Measurements from ENCODE around the gene DCLK3.

The DCLK3 gene

DNA sequence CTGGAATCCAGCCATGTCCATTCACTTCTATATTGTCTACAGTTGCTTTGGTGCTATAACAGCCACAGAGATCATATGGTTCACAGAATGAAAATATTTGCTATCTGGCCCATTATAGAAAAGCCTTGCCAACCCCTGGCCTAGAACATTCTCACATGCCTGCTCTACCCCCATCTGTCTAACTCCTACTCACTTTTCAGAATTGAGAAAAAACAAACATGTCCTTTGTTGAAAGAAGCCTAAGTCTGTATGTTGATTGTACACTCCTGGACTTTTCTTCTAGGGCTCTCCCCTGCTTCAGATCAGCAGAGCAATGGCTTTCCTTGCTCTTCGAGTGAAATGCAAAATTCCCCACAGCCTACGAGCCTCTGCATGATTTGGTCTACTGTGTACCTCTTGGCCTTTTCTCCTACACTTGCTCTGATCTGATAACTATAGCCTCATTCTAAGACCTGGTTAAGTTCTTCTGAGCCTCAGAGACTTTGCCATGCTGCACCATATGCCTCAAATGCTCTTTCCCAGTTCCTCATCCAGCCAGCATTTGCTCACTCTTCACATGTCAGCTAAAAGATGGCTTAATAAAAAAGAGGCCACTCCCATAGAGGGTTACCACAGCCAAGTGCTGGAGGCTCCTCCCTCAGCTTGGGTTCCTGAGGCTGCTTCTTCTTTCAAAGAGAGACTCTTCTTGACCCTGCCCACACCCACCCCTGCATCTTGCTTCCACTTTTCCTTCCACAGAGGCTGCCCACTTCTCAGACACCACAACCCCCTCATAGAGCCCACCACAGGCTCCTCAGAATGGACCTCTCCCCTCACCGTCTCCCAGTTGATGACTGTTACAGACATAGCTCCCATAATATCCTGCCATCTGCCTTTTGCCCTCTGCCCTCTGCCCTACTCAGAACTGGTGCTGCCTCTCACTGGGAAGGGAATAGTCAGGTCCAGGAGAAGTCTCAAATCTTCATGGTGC lies 22.9 kb upstream of the DCLK3 start:
- in situ Hi-C loops (cut with HindIII; ENCODE audit: low pct_unique_long_range_greater_than_20kb, low sequenced_read_pairs): no loop called here
- TF ChIP-seq JUND (IDR thresholded peaks at IDR 0.05; ENCODE audit: low read depth): no peak
- no peak for DNase-seq (ENCODE audit: low read depth in 1 of 2, low spot score in 1 of 2)

DNA sequence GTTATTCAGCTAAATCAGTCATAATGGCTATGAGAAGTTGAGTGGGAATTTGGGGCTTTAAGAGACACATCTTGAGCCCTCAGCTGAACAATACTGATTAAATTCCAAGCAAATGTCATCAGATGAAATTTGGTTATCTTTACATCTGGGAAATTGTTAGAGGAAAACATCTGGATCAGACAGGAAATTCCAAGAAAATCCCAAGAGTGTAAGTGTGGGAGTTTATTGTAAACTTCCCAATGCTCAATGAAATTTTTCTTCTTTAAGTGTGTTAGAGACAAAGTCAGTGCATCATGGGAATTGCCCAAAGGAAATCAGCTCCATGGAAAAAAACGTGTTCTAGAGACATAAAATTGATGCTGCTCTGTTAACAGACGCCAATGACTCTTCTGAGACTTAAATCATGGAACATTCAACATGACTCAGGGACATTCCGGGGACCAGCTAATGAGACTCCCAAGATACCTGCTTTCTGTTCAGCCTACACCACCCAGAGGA lies 19.8 kb upstream of the DCLK3 start:
- in situ Hi-C loops (cut with HindIII; ENCODE audit: low pct_unique_long_range_greater_than_20kb, low sequenced_read_pairs): no loop called here
- no peak for DNase-seq (ENCODE audit: low read depth in 1 of 2, low spot score in 1 of 2)
- TF ChIP-seq JUND (IDR thresholded peaks at IDR 0.05; ENCODE audit: low read depth): no peak

DNA sequence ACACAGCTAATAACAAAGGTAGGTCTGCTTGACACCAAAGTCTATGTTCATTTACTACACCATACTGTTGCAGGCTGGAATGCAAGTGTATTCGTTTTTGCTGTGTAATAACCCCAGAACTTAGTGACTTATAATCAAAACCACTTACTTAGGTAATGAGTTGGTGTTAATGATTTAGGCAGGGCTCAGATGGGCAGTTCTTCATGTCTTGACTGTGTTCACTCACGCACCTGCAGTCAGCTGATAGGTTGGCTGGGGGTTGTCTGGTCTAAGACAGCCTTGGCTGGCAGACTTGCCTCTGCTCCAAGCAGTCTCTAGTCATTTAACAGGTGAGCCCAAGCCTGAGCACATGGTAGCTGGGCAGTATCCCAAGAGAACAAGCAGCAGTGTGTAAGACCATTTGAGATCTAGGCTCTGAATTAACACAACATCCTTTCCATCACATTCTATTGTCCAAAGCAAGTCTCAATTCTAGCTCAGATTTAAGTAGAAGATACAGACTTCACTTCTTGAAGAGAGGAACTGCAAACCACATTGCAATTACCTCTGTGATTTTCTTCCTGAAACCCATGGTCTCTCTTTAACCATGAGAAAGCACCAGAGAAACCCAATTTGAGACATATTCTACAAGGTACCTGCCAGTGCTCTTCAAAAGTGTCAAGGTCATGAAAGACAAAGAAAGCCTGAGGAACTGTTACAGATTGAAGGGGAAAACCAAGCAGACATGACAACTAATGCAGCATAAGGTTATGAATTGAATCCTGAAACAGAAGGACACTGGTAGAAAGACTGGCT lies 13.3 kb upstream of the DCLK3 start:
- no peak for TF ChIP-seq JUND (IDR thresholded peaks at IDR 0.05; ENCODE audit: low read depth)
- DNase-seq (ENCODE audit: low read depth in 1 of 2, low spot score in 1 of 2): no peak
- in situ Hi-C loops (cut with HindIII; ENCODE audit: low pct_unique_long_range_greater_than_20kb, low sequenced_read_pairs): no loop called here

DNA sequence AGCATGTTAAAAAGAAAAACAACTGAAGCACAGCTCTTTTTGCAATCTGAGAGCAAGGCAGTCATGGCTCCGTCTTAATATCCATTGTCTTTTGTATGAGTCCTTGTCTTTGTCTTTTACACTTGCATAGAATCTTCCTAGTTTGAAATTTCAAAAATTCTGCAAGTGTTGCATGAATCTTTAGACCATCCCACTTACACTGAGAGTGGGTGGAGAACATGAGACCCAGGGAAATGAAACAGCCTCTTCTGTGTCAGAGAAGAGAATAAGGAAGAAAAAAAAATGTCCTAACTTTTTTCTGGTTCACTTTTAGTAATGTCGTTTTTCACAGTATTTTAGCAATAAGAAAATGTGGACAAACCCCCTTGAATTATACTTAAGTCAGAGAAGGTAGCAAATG lies 12.1 kb upstream of the DCLK3 start:
- TF ChIP-seq JUND (IDR thresholded peaks at IDR 0.05; ENCODE audit: low read depth): no peak
- in situ Hi-C loops (cut with HindIII; ENCODE audit: low pct_unique_long_range_greater_than_20kb, low sequenced_read_pairs): no loop called here
- no peak for DNase-seq (ENCODE audit: low read depth in 1 of 2, low spot score in 1 of 2)

DNA sequence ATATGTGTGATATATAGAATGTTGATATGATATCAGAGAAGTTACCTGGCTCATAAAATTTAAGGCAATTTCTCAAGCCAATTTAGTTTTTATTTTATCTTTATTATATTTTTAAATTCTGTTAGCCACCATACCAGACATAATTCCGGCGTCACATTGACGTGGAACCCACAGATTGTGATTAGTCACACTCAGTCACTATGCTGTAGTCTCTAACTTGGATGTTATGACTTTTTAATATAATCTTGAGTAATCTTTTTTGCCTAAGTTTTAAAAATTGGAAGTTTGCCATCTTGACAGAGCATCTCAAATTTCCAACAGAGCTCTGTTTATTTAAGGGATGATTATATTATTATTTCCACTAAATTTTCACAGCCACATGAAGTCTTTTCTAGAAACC lies 9.7 kb upstream of the DCLK3 start:
- DNase-seq (ENCODE audit: low read depth in 1 of 2, low spot score in 1 of 2): no peak
- in situ Hi-C loops (cut with HindIII; ENCODE audit: low pct_unique_long_range_greater_than_20kb, low sequenced_read_pairs): no loop called here
- TF ChIP-seq JUND (IDR thresholded peaks at IDR 0.05; ENCODE audit: low read depth): no peak

DNA sequence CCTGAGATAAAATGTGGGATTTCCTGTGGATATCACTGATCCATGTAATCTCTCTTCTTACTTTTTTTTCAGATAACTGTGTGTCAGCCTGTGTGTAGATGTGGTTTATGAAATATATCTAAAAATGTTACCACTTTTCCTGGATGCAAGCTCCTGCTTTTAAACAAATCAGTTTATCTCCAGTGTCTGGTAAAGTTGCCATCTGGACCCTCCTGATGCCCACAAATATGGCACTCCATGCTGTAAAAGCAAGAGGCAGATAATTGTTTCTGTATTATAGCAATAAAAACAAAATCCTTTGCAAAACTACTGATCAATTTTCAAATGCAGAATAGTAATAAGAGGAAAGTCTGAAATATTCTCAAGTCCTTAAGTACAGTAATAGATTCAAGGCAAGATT lies 7.6 kb upstream of the DCLK3 start:
- no peak for DNase-seq (ENCODE audit: low read depth in 1 of 2, low spot score in 1 of 2)
- TF ChIP-seq JUND (IDR thresholded peaks at IDR 0.05; ENCODE audit: low read depth): no peak
- in situ Hi-C loops (cut with HindIII; ENCODE audit: low pct_unique_long_range_greater_than_20kb, low sequenced_read_pairs): no loop called here

DNA sequence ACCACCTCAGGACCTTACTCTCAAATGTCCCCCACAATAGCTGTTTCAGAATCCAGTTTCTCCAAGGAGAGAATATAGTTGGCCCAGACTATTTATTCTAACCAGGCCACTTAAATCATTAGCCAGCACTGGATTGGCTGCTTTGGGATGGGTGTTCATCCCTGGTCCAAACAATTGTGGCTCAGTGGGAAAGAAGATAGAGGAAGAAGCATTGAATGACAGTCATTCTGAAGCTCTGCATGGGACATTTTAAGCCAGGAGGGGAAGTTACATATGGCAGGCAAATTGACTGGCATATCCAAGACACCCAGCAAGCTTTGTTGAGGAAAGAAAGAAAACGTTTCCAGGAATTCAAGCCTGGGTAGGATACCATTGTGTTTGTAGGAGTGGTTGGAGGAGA lies 5.6 kb upstream of the DCLK3 start:
- TF ChIP-seq JUND (IDR thresholded peaks at IDR 0.05; ENCODE audit: low read depth): no peak
- no peak for DNase-seq (ENCODE audit: low read depth in 1 of 2, low spot score in 1 of 2)
- in situ Hi-C loops (cut with HindIII; ENCODE audit: low pct_unique_long_range_greater_than_20kb, low sequenced_read_pairs): no loop called here

DNA sequence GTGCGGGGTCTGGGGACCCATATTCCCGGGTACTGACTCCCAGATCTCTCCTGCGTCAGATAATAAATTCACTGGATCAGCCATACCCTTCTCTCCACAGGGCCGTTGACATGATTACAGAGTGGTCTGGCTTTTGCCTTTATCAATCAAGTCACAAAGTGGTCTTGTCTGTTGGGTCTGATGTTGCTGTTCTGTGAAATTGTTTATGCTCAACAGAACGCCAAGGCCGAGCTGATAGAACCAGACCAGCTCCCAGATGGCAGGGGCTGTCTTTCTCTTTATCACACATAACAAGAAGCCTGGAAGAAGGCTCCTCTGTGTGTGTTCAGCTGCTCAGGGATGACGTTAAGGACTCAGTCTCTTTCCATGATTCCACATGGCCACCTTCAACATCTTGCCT lies 751 bp upstream of the DCLK3 start:
- TF ChIP-seq JUND (IDR thresholded peaks at IDR 0.05; ENCODE audit: low read depth): no peak

DNA sequence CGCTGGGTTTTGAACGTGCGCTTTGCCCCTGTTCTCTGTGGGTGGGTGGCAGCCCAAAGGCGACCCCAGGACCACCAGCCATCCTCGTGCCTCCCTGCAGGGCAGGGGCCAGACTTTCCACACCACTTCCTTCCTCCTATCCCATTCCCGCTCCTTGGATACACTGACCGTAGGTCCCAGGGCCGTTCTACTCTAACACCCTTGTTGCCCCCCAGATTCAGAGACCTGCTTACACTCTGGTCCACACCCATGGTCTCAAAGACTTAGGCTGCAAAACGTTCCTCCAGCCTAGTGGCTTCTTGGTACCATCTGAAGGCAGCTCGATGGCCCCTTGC lies 318 bp upstream of the DCLK3 start:
- DNase-seq (ENCODE audit: low read depth in 1 of 2, low spot score in 1 of 2): no peak
- no peak for TF ChIP-seq JUND (IDR thresholded peaks at IDR 0.05; ENCODE audit: low read depth)
- in situ Hi-C loops (cut with HindIII; ENCODE audit: low pct_unique_long_range_greater_than_20kb, low sequenced_read_pairs): no loop called here

More for the DNA sequence above, 751 bp upstream of the DCLK3 start:
- in situ Hi-C loops (cut with HindIII; ENCODE audit: low pct_unique_long_range_greater_than_20kb, low sequenced_read_pairs): no loop called here
- no peak for DNase-seq (ENCODE audit: low read depth in 1 of 2, low spot score in 1 of 2)

DNA sequence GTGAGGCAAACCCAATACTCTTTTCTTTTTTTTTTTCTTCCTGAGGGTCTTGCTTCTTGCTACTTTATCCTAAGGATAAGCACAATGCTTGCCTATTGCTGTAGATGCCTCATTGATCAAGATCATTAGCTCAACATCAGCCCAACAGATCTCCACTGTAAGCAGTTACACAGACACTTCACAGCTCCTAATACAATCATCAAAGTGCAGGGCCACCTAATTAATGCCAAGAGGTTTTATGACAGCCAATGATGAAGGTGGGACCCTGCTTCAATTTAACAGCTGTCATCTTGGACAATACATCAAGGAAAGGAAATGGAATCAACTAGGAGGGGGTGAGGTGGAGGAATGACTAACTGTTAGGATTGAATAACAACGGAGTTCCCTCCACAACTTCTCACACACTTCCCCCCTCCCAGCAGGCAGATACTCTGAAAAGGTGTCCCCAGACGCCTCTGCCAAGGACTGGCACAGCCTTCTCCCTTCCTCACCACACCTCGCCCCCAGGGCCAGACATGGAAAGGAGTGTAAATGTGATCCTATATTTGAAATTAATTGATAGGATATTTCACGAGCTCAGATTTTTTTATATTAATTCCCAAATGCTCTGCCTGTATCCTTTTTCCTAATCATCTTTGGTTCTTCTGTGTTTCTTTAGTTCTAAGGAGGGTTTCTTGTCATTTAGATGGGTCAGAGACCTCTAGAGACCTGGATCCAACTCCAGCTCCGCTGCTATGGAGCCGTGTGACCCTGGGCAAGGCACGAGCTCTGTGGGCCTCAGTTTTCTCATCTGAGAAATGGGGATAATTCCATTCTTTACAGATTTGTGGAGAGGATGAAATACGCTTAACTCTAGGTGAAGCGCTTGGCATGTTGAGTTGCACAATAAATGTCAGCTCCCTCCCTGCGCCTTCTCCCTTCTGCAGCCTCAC lies 1.2 kb downstream of the DCLK3 start:
- in situ Hi-C loops (cut with HindIII; ENCODE audit: low pct_unique_long_range_greater_than_20kb, low sequenced_read_pairs): no loop called here
- no peak for TF ChIP-seq JUND (IDR thresholded peaks at IDR 0.05; ENCODE audit: low read depth)
- DNase-seq (ENCODE audit: low read depth in 1 of 2, low spot score in 1 of 2): no peak

DNA sequence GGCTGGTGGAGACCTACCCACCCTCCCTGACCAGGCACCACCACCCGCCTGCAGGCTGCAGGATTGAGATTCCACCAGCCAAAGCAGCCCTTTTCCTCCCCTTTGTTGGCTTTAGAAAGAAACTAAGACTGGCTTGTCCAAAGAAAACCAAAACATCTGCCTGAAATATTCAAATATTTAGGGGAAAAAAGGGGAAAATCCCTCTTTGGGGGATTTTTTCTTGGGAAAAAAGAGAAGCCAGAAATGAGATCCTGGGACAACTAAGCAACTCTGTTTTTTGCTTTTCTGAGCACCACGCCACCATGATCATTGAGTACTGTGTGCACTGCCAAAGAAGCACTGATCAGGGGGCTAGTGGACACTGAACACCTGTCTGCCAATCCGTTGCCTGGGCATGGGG lies 2.6 kb downstream of the DCLK3 start:
- DNase-seq (ENCODE audit: low read depth in 1 of 2, low spot score in 1 of 2): no peak
- TF ChIP-seq JUND (IDR thresholded peaks at IDR 0.05; ENCODE audit: low read depth): no peak
- in situ Hi-C loops (cut with HindIII; ENCODE audit: low pct_unique_long_range_greater_than_20kb, low sequenced_read_pairs): no loop called here

DNA sequence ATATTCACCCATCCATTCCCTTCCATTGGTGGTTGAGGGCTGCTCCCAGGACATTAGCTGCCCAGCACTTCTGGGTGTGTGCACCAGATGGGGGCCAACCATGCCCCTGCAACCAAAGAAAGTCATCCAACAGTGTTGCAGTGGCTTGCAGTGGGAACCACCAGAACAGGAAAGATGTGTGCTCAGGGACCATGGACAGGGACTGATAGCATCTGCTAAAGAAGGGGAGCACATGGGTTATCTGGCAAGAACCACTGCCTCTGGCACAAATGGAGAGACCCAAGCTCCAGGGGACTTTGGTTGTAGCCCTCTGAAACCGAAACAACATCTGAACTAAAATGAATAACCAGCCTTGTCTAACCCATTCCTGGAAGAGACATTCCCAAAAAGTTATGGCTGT lies 8.1 kb downstream of the DCLK3 start:
- TF ChIP-seq JUND (IDR thresholded peaks at IDR 0.05; ENCODE audit: low read depth): no peak
- in situ Hi-C loops (cut with HindIII; ENCODE audit: low pct_unique_long_range_greater_than_20kb, low sequenced_read_pairs): no loop called here
- DNase-seq (ENCODE audit: low read depth in 1 of 2, low spot score in 1 of 2): no peak
